C4-2B (cell line): ENCODE data around the gene NAA25.

Experiments
- ZFX ChIP-seq: fragments of 450-650 bp; IDR thresholded peaks from 2 replicates; pipeline ENCODE4 v1.6.1; 2017
- TF ChIP-seq, protein P1 (sequence below): fragments of 450-650 bp; conservative IDR thresholded peaks from 2 replicates; pipeline ENCODE4 v1.5.1; 2017; ENCODE audit warnings: mild to moderate bottlenecking

GRCh38 chr12:112133418-112133817 is 24.8 kb upstream of the NAA25 start:
- TF ChIP-seq, protein P1, sequence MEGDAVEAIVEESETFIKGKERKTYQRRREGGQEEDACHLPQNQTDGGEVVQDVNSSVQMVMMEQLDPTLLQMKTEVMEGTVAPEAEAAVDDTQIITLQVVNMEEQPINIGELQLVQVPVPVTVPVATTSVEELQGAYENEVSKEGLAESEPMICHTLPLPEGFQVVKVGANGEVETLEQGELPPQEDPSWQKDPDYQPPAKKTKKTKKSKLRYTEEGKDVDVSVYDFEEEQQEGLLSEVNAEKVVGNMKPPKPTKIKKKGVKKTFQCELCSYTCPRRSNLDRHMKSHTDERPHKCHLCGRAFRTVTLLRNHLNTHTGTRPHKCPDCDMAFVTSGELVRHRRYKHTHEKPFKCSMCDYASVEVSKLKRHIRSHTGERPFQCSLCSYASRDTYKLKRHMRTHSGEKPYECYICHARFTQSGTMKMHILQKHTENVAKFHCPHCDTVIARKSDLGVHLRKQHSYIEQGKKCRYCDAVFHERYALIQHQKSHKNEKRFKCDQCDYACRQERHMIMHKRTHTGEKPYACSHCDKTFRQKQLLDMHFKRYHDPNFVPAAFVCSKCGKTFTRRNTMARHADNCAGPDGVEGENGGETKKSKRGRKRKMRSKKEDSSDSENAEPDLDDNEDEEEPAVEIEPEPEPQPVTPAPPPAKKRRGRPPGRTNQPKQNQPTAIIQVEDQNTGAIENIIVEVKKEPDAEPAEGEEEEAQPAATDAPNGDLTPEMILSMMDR = no peak
- no peak for TF ChIP-seq ZFX
